H9 (cell line): ENCODE measurements around the gene MYL6B. TPM values are rescaled to one million over a fixed set of nuclear protein-coding genes. Genes with fewer than 3 reads are reported as not detected.

Source experiments
- DNase-seq: peaks from one replicate; pipeline ENCODE4 v3.0.0-alpha.2; 2017
- H2AFZ ChIP-seq: one replicate; pipeline ENCODE4 v1.6.1; 2013; ENCODE audit warnings: mild to moderate bottlenecking, low read length, control low read depth, moderate library complexity
- H2AK5ac ChIP-seq: 2 replicates; pipeline ENCODE4 v1.6.1; 2013; ENCODE audit warnings: low read length, control low read depth, mixed read lengths; ENCODE audit not compliant: insufficient read length
- H2BK120ac ChIP-seq: one replicate; pipeline ENCODE4 v1.6.1; 2013; ENCODE audit warnings: low read depth, mild to moderate bottlenecking, low read length, control low read depth, inconsistent platforms; ENCODE audit not compliant: poor library complexity, severe bottlenecking
- H2BK12ac ChIP-seq: 2 replicates; pipeline ENCODE4 v1.6.1; 2013; ENCODE audit warnings: low read length, control low read depth, mixed read lengths, low read depth; ENCODE audit not compliant: insufficient read length
- H2BK15ac ChIP-seq: 2 replicates; pipeline ENCODE4 v1.6.1; 2013; ENCODE audit warnings: low read depth, low read length, control low read depth
- H2BK20ac ChIP-seq: one replicate; pipeline ENCODE4 v1.6.1; 2013; ENCODE audit warnings: low read depth, mild to moderate bottlenecking, low read length, control low read depth, inconsistent platforms; ENCODE audit not compliant: poor library complexity, severe bottlenecking
- H2BK5ac ChIP-seq: 2 replicates; pipeline ENCODE4 v1.6.1; 2013; ENCODE audit warnings: low read length, control low read depth, mixed read lengths; ENCODE audit not compliant: insufficient read length
- H3K14ac ChIP-seq: 2 replicates; pipeline ENCODE4 v1.6.1; 2013; ENCODE audit warnings: low read length, control low read depth; ENCODE audit not compliant: insufficient read depth
- H3K18ac ChIP-seq: 2 replicates; pipeline ENCODE4 v1.6.1; 2013; ENCODE audit warnings: low read depth, mild to moderate bottlenecking, mixed read lengths, low read length, control low read depth; ENCODE audit not compliant: insufficient read length
- H3K23ac ChIP-seq: 2 replicates; pipeline ENCODE4 v1.6.1; 2013; ENCODE audit warnings: low read length, control low read depth, mixed read lengths, low read depth; ENCODE audit not compliant: insufficient read length
- H3K23me2 ChIP-seq: 2 replicates; pipeline ENCODE4 v1.6.1; 2013; ENCODE audit warnings: low read depth, mild to moderate bottlenecking, mixed read lengths, low read length, control low read depth; ENCODE audit not compliant: insufficient read length, poor library complexity, severe bottlenecking
- H3K27ac ChIP-seq: 2 replicates; pipeline ENCODE4 v1.5.1; 2013; ENCODE audit warnings: low read length, control low read depth, mixed read lengths, low read depth; ENCODE audit not compliant: insufficient read length
- H3K27me3 ChIP-seq: 2 replicates; pipeline ENCODE4 v1.6.1; 2013; ENCODE audit warnings: low read length, control low read depth, inconsistent platforms; ENCODE audit not compliant: insufficient read depth
- H3K4ac ChIP-seq: 2 replicates; pipeline ENCODE4 v1.6.1; 2013; ENCODE audit warnings: low read depth, mild to moderate bottlenecking, control low read depth, inconsistent platforms, low read length, moderate library complexity
- H3K4me1 ChIP-seq: 2 replicates; pipeline ENCODE4 v1.6.1; 2013; ENCODE audit warnings: low read length, control low read depth, inconsistent platforms; ENCODE audit not compliant: insufficient read depth
- H3K4me2 ChIP-seq: 2 replicates; pipeline ENCODE4 v1.6.1; 2013; ENCODE audit warnings: low read length, control low read depth, mixed read lengths; ENCODE audit not compliant: insufficient read length, insufficient read depth
- H3K56ac ChIP-seq: 2 replicates; pipeline ENCODE4 v1.6.1; 2013; ENCODE audit warnings: low read depth, mild to moderate bottlenecking, mixed read lengths, low read length, control low read depth; ENCODE audit not compliant: insufficient read length
- H3K79me1 ChIP-seq: 2 replicates; pipeline ENCODE4 v1.6.1; 2013; ENCODE audit warnings: low read depth, mild to moderate bottlenecking, moderate library complexity, low read length, control low read depth, inconsistent platforms; ENCODE audit not compliant: insufficient read depth, poor library complexity, severe bottlenecking
- H3K79me2 ChIP-seq: 2 replicates; pipeline ENCODE4 v1.6.1; 2013; ENCODE audit warnings: low read length, control low read depth, inconsistent platforms; ENCODE audit not compliant: insufficient read depth
- H3K9ac ChIP-seq: 2 replicates; pipeline ENCODE4 v1.6.1; 2013; ENCODE audit warnings: low read length, control low read depth, mixed read lengths; ENCODE audit not compliant: insufficient read length; ENCODE audit errors: extremely low read depth
- H3K9me3 ChIP-seq: one replicate; pipeline ENCODE4 v1.6.1; 2013; ENCODE audit warnings: low read depth, low read length, inconsistent platforms; ENCODE audit not compliant: control insufficient read depth
- H3T11ph ChIP-seq: one replicate; pipeline ENCODE4 v1.6.1; 2013; ENCODE audit warnings: mild to moderate bottlenecking, low read length, control low read depth, inconsistent platforms
- H4K20me1 ChIP-seq: one replicate; pipeline ENCODE4 v1.6.1; 2013; ENCODE audit not compliant: control insufficient read depth, insufficient read length, insufficient read depth
- H4K5ac ChIP-seq: 2 replicates; pipeline ENCODE4 v1.6.1; 2013; ENCODE audit warnings: low read depth, mild to moderate bottlenecking, mixed read lengths, low read length, control low read depth; ENCODE audit not compliant: insufficient read length
- H4K8ac ChIP-seq: replicated peaks from 2 replicates; pipeline ENCODE4 v1.6.1; 2013; ENCODE audit warnings: low read length, control low read depth, mixed read lengths, low read depth; ENCODE audit not compliant: insufficient read length
- H4K91ac ChIP-seq: 2 replicates; pipeline ENCODE4 v1.6.1; 2013; ENCODE audit warnings: low read depth, mild to moderate bottlenecking, moderate library complexity, mixed read lengths, low read length, control low read depth; ENCODE audit not compliant: insufficient read length
- H3K27ac Mint-ChIP-seq, 3 experiments: 2 replicates in 2 of 3; 3 replicates in 1 of 3; pipeline ENCODE4 v1.8.0; 2020 to 2021; ENCODE audit warnings: mixed read lengths in 3 of 3, mild to moderate bottlenecking in 1 of 3, moderate library complexity in 1 of 3
- H3K27me3 Mint-ChIP-seq: 2 replicates; pipeline ENCODE4 v1.8.0; 2021; ENCODE audit warnings: low read depth, mild to moderate bottlenecking, moderate library complexity, mixed read lengths
- H3K36me3 Mint-ChIP-seq, 3 experiments: 2 replicates in 2 of 3; 3 replicates in 1 of 3; pipeline ENCODE4 v1.8.0; 2020 to 2021; ENCODE audit warnings: low read depth in 3 of 3, mixed read lengths in 3 of 3; ENCODE audit not compliant: insufficient read depth in 1 of 3
- H3K4me1 Mint-ChIP-seq, 2 experiments: 2 replicates each; pipeline ENCODE4 v1.8.0; 2020; ENCODE audit warnings: mixed read lengths in 2 of 2
- H3K4me3 Mint-ChIP-seq, 2 experiments: 2 replicates in 1 of 2; 3 replicates in 1 of 2; pipeline ENCODE4 v1.8.0; 2020 to 2021; ENCODE audit warnings: mild to moderate bottlenecking in 2 of 2, mixed read lengths in 2 of 2, moderate library complexity in 1 of 2
- H3K9me3 Mint-ChIP-seq, 2 experiments: 2 replicates in 1 of 2; 3 replicates in 1 of 2; pipeline ENCODE4 v1.8.0; 2020; ENCODE audit warnings: mild to moderate bottlenecking in 2 of 2, mixed read lengths in 2 of 2, moderate library complexity in 1 of 2
- CTCF ChIP-seq: fragments of 200-600 bp; sonication (generic); conservative IDR thresholded peaks from 3 replicates; pipeline ENCODE4 v1.8.0; 2021; ENCODE audit warnings: antibody characterized with exemption, mild to moderate bottlenecking
- WGBS: extraction: QIAGEN DNeasy Blood & Tissue Kit; methylation state at CpG from one replicate; pipeline ENCODE4 v1.1.7; 2013; ENCODE audit warnings: missing lambda C conversion rate, low lambda C conversion rate, mixed read lengths; ENCODE audit not compliant: insufficient read length; ENCODE audit errors: extremely low coverage; 5-methylcytosine and 5-hydroxymethylcytosine counted together
- total RNA-seq: library from RNA; stranded (reverse); gene quantifications from 2 replicates; pipeline ENCODE4 v1.2.1, GENCODE V29; 2021

The MYL6B gene
- total RNA-seq, 1 experiment from 2014 or later, result 165 TPM

GRCh38 chr12:56145217-56145616, 7.2 kb upstream of the MYL6B start:
- no peak overlapping the region for H3K56ac ChIP-seq
- no peaks in the 10 kb centered on the region for H3K4me1 Mint-ChIP-seq
- no peaks in the 10 kb centered on the region for H3K79me2 ChIP-seq
- no peak overlapping the region for H3K4me3 Mint-ChIP-seq
- H3K79me1 ChIP-seq, result no peaks in the 10 kb centered on the region
- H2AK5ac ChIP-seq, result no peak overlapping the region
- H2BK5ac ChIP-seq, result no peak overlapping the region
- H3K27ac ChIP-seq, result no peak overlapping the region
- H2BK120ac ChIP-seq, result no peak overlapping the region
- H3T11ph ChIP-seq, result no peak overlapping the region
- no peak overlapping the region for H3K27ac Mint-ChIP-seq
- no peaks in the 10 kb centered on the region for H3K9me3 ChIP-seq
- no peak overlapping the region for H4K8ac ChIP-seq
- no peak overlapping the region for H3K4ac ChIP-seq
- no peaks in the 10 kb centered on the region for H3K27me3 ChIP-seq
- H3K18ac ChIP-seq, result no peak overlapping the region
- no peaks in the 10 kb centered on the region for H3K4me1 ChIP-seq
- H3K27me3 Mint-ChIP-seq, result no peaks in the 10 kb centered on the region
- H3K4me2 ChIP-seq, result no peak overlapping the region
- no peak overlapping the region for H3K14ac ChIP-seq
- H4K91ac ChIP-seq, result no peak overlapping the region
- no peak for TF ChIP-seq CTCF
- peaks cover 27 to 56% (median 56%) of the 10 kb centered on the region in 3 experiments for H3K36me3 Mint-ChIP-seq
- H4K20me1 ChIP-seq, result no peaks in the 10 kb centered on the region
- H4K5ac ChIP-seq, result no peak overlapping the region
- no peaks in the 10 kb centered on the region; a peak in 2 of 5 replicates for H3K9me3 Mint-ChIP-seq
- no peak overlapping the region for H3K9ac ChIP-seq
- H2BK20ac ChIP-seq, result no peak overlapping the region
- no peak overlapping the region for H3K23ac ChIP-seq
- DNase-seq, result no peak
- no peak overlapping the region for H2BK12ac ChIP-seq
- H2AFZ ChIP-seq, result no peak overlapping the region
- H2BK15ac ChIP-seq, result no peak overlapping the region
- H3K23me2 ChIP-seq, result no peaks in the 10 kb centered on the region
- WGBS, result no CpG with 5 or more reads among the region's 3 CpGs
